Measurements from ENCODE around the gene DDX11. TPM values are rescaled to one million over a fixed set of nuclear protein-coding genes. Genes with fewer than 3 reads are reported as not detected.

Gene DDX11
- total and polyA plus RNA-seq, 9 donors, result 4.2 to 41.4 (median 15.3) TPM

DNA sequence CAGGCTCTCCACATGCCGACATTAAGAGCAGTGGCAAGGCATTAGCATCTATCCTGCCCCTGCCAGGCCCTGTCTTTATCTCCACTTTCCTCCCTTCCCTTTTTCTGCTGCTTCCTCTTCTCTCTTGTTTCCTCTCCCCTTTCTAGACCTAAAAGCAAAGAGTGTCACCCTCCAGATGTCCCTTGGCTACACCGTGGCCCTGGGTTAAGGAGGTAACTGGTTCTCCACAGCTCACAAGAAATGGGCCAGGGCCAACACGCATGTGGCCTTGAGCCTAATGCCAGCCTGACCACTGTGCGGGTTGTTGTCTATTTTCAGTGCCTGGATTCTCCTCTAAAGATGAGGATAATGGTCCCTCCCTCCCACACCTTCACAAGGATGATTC, 41.7 kb upstream of the DDX11 start:
- 63 to 79% (median 71%) methylated on average over 4 of the region's 4 CpGs for WGBS, 3 donors
- Histone ChIP-seq H3K4me3 (no peak overlapping the region), H3K27me3 (no peaks in the 10 kb centered on the region), H3K4me1 (ENCODE audit: insufficient read depth) (no peaks in the 10 kb centered on the region), H3K9me3 (no peaks in the 10 kb centered on the region), H3K36me3 (no peaks in the 10 kb centered on the region), H3K27ac (no peak overlapping the region)
- no peak for DNase-seq
- TF ChIP-seq, protein P1, sequence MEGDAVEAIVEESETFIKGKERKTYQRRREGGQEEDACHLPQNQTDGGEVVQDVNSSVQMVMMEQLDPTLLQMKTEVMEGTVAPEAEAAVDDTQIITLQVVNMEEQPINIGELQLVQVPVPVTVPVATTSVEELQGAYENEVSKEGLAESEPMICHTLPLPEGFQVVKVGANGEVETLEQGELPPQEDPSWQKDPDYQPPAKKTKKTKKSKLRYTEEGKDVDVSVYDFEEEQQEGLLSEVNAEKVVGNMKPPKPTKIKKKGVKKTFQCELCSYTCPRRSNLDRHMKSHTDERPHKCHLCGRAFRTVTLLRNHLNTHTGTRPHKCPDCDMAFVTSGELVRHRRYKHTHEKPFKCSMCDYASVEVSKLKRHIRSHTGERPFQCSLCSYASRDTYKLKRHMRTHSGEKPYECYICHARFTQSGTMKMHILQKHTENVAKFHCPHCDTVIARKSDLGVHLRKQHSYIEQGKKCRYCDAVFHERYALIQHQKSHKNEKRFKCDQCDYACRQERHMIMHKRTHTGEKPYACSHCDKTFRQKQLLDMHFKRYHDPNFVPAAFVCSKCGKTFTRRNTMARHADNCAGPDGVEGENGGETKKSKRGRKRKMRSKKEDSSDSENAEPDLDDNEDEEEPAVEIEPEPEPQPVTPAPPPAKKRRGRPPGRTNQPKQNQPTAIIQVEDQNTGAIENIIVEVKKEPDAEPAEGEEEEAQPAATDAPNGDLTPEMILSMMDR (IDR thresholded peaks at IDR 0.05), result no peak
- TF ChIP-seq POLR2A (IDR thresholded peaks at IDR 0.05) (no peak), EP300 (IDR thresholded peaks at IDR 0.05) (no peak)
- intact Hi-C loops (cut with DNase I), result no loop called here

DNA sequence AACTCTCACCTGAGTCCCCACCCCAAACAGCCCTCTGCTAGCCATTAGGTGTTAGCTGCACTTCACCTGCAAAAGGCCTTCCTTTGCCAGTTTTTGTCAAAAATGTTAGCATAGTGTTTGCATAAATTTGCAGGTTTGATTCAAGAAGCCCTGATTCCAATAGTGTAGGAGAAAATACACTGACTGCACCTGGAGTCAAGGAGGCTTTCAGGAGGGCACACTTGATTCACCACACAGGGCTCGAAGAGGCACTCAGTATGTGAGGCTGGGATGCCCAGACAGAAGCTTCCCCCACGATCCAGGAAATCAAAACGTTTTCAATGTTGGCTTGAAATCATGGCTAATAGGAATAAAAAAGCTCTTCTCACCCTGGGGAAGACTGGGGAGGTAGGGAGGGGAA, 40.5 kb upstream of the DDX11 start:
- Histone ChIP-seq H3K9me3 (no peaks in the 10 kb centered on the region), H3K4me3 (no peak overlapping the region), H3K36me3 (no peaks in the 10 kb centered on the region), H3K4me1 (ENCODE audit: insufficient read depth) (no peaks in the 10 kb centered on the region), H3K27me3 (no peaks in the 10 kb centered on the region), H3K27ac (no peak overlapping the region)
- WGBS, 3 donors, result 36 to 46% (median 39%) methylated on average over 3 of the region's 3 CpGs
- intact Hi-C loops (cut with DNase I), result no loop called here
- no peak for DNase-seq
- TF ChIP-seq POLR2A (IDR thresholded peaks at IDR 0.05) (no peak), EP300 (IDR thresholded peaks at IDR 0.05) (no peak)
- TF ChIP-seq, protein P1 (IDR thresholded peaks at IDR 0.05), result no peak

DNA sequence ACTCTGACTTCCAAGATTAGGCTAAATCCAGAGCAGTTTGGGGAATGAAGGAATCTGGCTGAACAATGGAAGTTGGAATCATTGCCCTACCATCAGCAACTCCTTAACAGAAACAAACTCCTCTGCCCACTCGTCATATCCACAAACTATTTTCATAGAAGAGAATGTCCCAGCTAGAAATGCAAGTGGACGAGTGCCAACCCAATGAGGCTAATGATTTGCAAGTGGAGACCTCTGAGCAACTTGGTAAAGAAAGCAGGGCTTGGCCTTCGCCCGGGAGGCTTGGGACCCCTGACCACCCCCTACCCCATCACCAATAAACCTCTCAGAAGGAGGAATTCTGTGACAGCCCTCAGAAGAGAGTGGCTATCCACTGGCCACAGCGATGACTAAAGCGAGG, 40.0 kb upstream of the DDX11 start:
- Histone ChIP-seq H3K36me3 (no peaks in the 10 kb centered on the region), H3K27ac (no peak overlapping the region), H3K9me3 (no peaks in the 10 kb centered on the region), H3K4me3 (no peak overlapping the region), H3K27me3 (no peaks in the 10 kb centered on the region), H3K4me1 (ENCODE audit: insufficient read depth) (no peaks in the 10 kb centered on the region)
- intact Hi-C loops (cut with DNase I), result no loop called here
- 37 to 52% (median 39%) methylated on average over 6 of the region's 6 CpGs for WGBS, 3 donors
- DNase-seq, result peak in 2 of 5 donors; percentile 21 to 51
- TF ChIP-seq, protein P1 (IDR thresholded peaks at IDR 0.05), result no peak
- TF ChIP-seq EP300 (IDR thresholded peaks at IDR 0.05), result no peak
- TF ChIP-seq POLR2A (IDR thresholded peaks at IDR 0.05), result no peak

DNA sequence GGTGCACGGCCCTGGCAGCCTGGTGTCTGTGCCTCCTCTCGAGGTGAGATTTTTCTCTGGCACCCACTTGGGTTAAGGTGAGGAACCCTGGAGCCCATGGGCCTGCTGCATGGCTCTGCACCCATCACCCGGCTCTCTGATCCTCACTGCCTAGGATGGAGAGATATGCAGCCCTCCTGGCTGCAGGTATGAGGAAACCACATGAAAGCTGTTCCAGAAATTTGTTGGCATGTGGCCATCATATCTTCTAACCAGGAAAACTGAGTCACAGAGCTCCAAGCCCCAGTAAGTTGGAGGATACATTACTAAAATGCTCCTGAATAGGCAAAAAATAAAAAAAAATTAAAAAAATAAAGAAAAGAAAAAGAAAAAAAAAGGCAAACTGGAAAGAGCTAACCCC, 39.3 kb upstream of the DDX11 start:
- WGBS, 3 donors, result 53 to 70% (median 69%) methylated on average over 3 of the region's 3 CpGs
- H3K9me3 ChIP-seq, result no peaks in the 10 kb centered on the region
- H3K27me3 ChIP-seq, result no peaks in the 10 kb centered on the region
- no peak overlapping the region for H3K4me3 ChIP-seq
- H3K4me1 ChIP-seq (ENCODE audit: insufficient read depth), result no peaks in the 10 kb centered on the region
- no peak for DNase-seq
- no peak overlapping the region for H3K27ac ChIP-seq
- no peak for TF ChIP-seq POLR2A (IDR thresholded peaks at IDR 0.05)
- TF ChIP-seq, protein P1 (IDR thresholded peaks at IDR 0.05), result no peak
- no peak for TF ChIP-seq EP300 (IDR thresholded peaks at IDR 0.05)
- H3K36me3 ChIP-seq, result no peaks in the 10 kb centered on the region
- intact Hi-C loops (cut with DNase I), result no loop called here

DNA sequence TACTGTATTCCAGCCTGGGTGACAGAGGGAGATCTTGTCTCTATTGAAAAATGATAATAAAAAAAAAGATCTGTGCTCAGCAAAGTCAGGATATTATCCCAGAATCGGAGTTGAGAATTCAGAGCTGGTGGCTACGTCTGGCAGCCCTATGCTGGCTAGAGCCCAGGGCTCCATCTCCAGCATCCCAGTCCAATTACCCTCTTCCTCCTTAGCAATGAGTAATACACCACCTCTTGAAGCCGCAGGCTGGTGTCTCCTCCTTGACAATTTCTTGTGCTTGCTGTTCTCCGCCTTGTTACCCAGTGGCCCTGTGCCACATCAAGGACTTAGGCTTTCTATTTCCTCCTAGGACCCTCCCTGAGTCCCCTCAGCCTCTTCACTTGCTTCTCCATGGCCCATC, 38.4 kb upstream of the DDX11 start:
- 53 to 67% (median 64%) methylated on average over 4 of the region's 4 CpGs for WGBS, 3 donors
- H3K9me3 ChIP-seq, result no peaks in the 10 kb centered on the region
- no peaks in the 10 kb centered on the region for H3K36me3 ChIP-seq
- H3K27me3 ChIP-seq, result no peaks in the 10 kb centered on the region
- intact Hi-C loops (cut with DNase I), result no loop called here
- TF ChIP-seq, protein P1 (IDR thresholded peaks at IDR 0.05), result no peak
- TF ChIP-seq POLR2A (IDR thresholded peaks at IDR 0.05) (no peak), EP300 (IDR thresholded peaks at IDR 0.05) (no peak)
- no peak for DNase-seq
- H3K4me3 ChIP-seq, result no peak overlapping the region
- H3K27ac ChIP-seq, result no peak overlapping the region
- H3K4me1 ChIP-seq (ENCODE audit: insufficient read depth), result no peaks in the 10 kb centered on the region

Measured in ovary (tissue), 9 donors.